SK-N-SH (cell line): ENCODE measurements around the gene WBP11. TPM values are rescaled to one million over a fixed set of nuclear protein-coding genes. Genes with fewer than 3 reads are reported as not detected.

Experiments
- CTCF ChIA-PET: fragments of 300-600, 350-600 bp; formaldehyde crosslinking; extraction: SDS; loops from one replicate; lab custom pipeline; 2021; lab: Yijun Ruan, JAX
- POLR2A ChIA-PET: fragments of 350-600 bp; sonication (Branson Sonifier 250); formaldehyde crosslinking; extraction: SDS; loops from one replicate; lab custom pipeline; 2020; ENCODE audit warnings: antibody characterized with exemption, inconsistent platforms; lab: Yijun Ruan, JAX
- DNase-seq: peaks from one replicate; pipeline ENCODE4 v3.0.0; 2012
- H2AFZ ChIP-seq: fragments of 200-600 bp; sonication (generic); 2 replicates; pipeline ENCODE4 v1.8.1; 2016; ENCODE audit warnings: antibody characterized with exemption, mild to moderate bottlenecking, low read depth
- H3F3A ChIP-seq: fragments of 200-600 bp; sonication (generic); replicated peaks from 2 replicates; pipeline ENCODE3; 2016; ENCODE audit warnings: antibody characterized with exemption, mild to moderate bottlenecking; ENCODE audit not compliant: insufficient read depth
- H3K27ac ChIP-seq, 2 experiments: fragments of 200-500 bp in 1 of 2; fragments of 200-600 bp in 1 of 2; sonication (Bioruptor generic) in 1 of 2; sonication (generic), shearing (Covaris generic) in 1 of 2; 2 replicates each; pipeline versions ENCODE4 v1.5.1 to v1.6.1; 2014 to 2016; ENCODE audit warnings: low read depth in 2 of 2, inconsistent platforms in 1 of 2, low read length in 1 of 2, mild to moderate bottlenecking in 1 of 2, mixed read lengths in 1 of 2
- H3K27me3 ChIP-seq: fragments of 200-600 bp; sonication (generic), shearing (Covaris generic); 2 replicates; pipeline ENCODE4 v1.6.1; 2016; ENCODE audit warnings: mixed run types; ENCODE audit not compliant: insufficient read depth
- H3K36me3 ChIP-seq, 2 experiments: fragments of 200-500 bp in 1 of 2; fragments of 200-600 bp in 1 of 2; sonication (Bioruptor generic) in 1 of 2; sonication (generic) in 1 of 2; replicated peaks in 1 of 2; 2 replicates each; pipeline versions ENCODE3 to v1.5.1; 2014 to 2016; ENCODE audit warnings: low read length in 1 of 2, mild to moderate bottlenecking in 1 of 2; ENCODE audit not compliant: insufficient read depth in 2 of 2, control insufficient read depth in 1 of 2
- H3K4me1 ChIP-seq, 2 experiments: fragments of 200-500 bp in 1 of 2; fragments of 200-600 bp in 1 of 2; sonication (Bioruptor generic) in 1 of 2; sonication (generic), shearing (Covaris generic) in 1 of 2; 2 replicates each; pipeline versions ENCODE4 v1.5.1 to v1.6.1; 2014 to 2016; ENCODE audit warnings: low read depth in 1 of 2, low read length in 1 of 2, mixed run types in 1 of 2; ENCODE audit not compliant: insufficient read depth in 2 of 2, control insufficient read depth in 1 of 2
- H3K4me2 ChIP-seq: fragments of 200-600 bp; sonication (generic), shearing (Covaris generic); 2 replicates; pipeline ENCODE4 v1.6.1; 2017; ENCODE audit warnings: mixed run types
- H3K4me3 ChIP-seq, 2 experiments: fragments of 200-500 bp in 1 of 2; fragments of 200-600 bp in 1 of 2; sonication (Bioruptor generic) in 1 of 2; sonication (generic), shearing (Covaris generic) in 1 of 2; 2 replicates each; pipeline versions ENCODE4 v1.5.1 to v1.8.1; 2014 to 2016; ENCODE audit warnings: low read depth in 2 of 2, inconsistent platforms in 1 of 2, low read length in 1 of 2, mild to moderate bottlenecking in 1 of 2, mixed read lengths in 1 of 2, moderate library complexity in 1 of 2
- H3K79me2 ChIP-seq: fragments of 200-600 bp; sonication (generic); 2 replicates; pipeline ENCODE4 v1.8.1; 2017; ENCODE audit warnings: mild to moderate bottlenecking; ENCODE audit not compliant: insufficient read depth
- H3K9ac ChIP-seq: fragments of 200-600 bp; sonication (generic); 2 replicates; pipeline ENCODE4 v1.6.1; 2017; ENCODE audit warnings: mixed run types
- H3K9me2 ChIP-seq: fragments of 200-600 bp; sonication (generic); 2 replicates; pipeline ENCODE4 v1.6.1; 2017; ENCODE audit warnings: mixed run types
- H3K9me3 ChIP-seq: fragments of 200-600 bp; sonication (generic); 2 replicates; pipeline ENCODE4 v1.6.1; 2017; ENCODE audit warnings: mixed run types, mild to moderate bottlenecking, moderate library complexity
- H4K20me1 ChIP-seq: fragments of 200-600 bp; sonication (generic); 2 replicates; pipeline ENCODE4 v1.6.1; 2017; ENCODE audit warnings: mild to moderate bottlenecking, mixed run types; ENCODE audit not compliant: insufficient read depth
- CTCF ChIP-seq: fragments of 200-600 bp; sonication (generic); IDR thresholded peaks from 2 replicates; pipeline ENCODE4 v1.6.1; 2017; ENCODE audit warnings: antibody characterized with exemption, mild to moderate bottlenecking, moderate library complexity
- ELF1 ChIP-seq: IDR thresholded peaks from 2 replicates; pipeline ENCODE4 v1.4.0; 2012
- EP300 ChIP-seq, 2 experiments: IDR thresholded peaks; 2 replicates each; pipeline versions ENCODE4 v1.4.0 to v1.6.1; 2012; ENCODE audit warnings: borderline replicate concordance in 1 of 2, low read depth in 1 of 2, low read length in 1 of 2
- EZH2phosphoT487 ChIP-seq: fragments of 200-600 bp; sonication (generic); IDR thresholded peaks from 2 replicates; pipeline ENCODE4 v1.6.1; 2017; ENCODE audit warnings: low read depth, mixed run types, mild to moderate bottlenecking, antibody characterized with exemption, moderate library complexity, borderline replicate concordance
- FOSL2 ChIP-seq: IDR thresholded peaks from 2 replicates; pipeline ENCODE4 v1.4.0; 2012; ENCODE audit warnings: low read depth, mild to moderate bottlenecking, moderate library complexity, borderline replicate concordance
- FOXM1 ChIP-seq: IDR thresholded peaks from 2 replicates; pipeline ENCODE4 v1.4.0; 2012; ENCODE audit warnings: low read depth, mild to moderate bottlenecking
- GABPA ChIP-seq: IDR thresholded peaks from 2 replicates; pipeline ENCODE4 v1.4.0; 2012; ENCODE audit warnings: low read depth, mild to moderate bottlenecking
- GATA2 ChIP-seq: sonication (generic); formaldehyde crosslinking; IDR thresholded peaks from 2 replicates; pipeline ENCODE4 v1.5.0; 2020; ENCODE audit warnings: mild to moderate bottlenecking, missing genetic modification reagents
- IRF3 ChIP-seq: fragments of 150-350 bp; IDR thresholded peaks from 2 replicates; pipeline ENCODE4 v1.6.1; 2016; ENCODE audit warnings: mild to moderate bottlenecking, low read depth, low read length
- JUND ChIP-seq: IDR thresholded peaks from 2 replicates; pipeline ENCODE4 v1.4.0; 2012
- MAX ChIP-seq: IDR thresholded peaks from 2 replicates; pipeline ENCODE4 v1.4.0; 2012; ENCODE audit warnings: low read depth
- MEF2A ChIP-seq: IDR thresholded peaks from 2 replicates; pipeline ENCODE4 v1.4.0; 2012; ENCODE audit warnings: low read depth, borderline replicate concordance
- NFIC ChIP-seq: IDR thresholded peaks from 2 replicates; pipeline ENCODE4 v1.4.0; 2012; ENCODE audit warnings: borderline replicate concordance
- PBX3 ChIP-seq: IDR thresholded peaks from 2 replicates; pipeline ENCODE4; 2012
- POLR2AphosphoS5 ChIP-seq: IDR thresholded peaks from 2 replicates; pipeline ENCODE4 v1.6.1; 2012; ENCODE audit warnings: low read depth, low read length
- RAD21 ChIP-seq: IDR thresholded peaks from 2 replicates; pipeline ENCODE4 v1.6.1; 2012; ENCODE audit warnings: mild to moderate bottlenecking, low read length
- REST ChIP-seq: IDR thresholded peaks from 2 replicates; pipeline ENCODE4 v1.6.1; 2012; ENCODE audit warnings: mild to moderate bottlenecking, low read depth, low read length, moderate library complexity
- RFX5 ChIP-seq: IDR thresholded peaks from 2 replicates; pipeline ENCODE4 v1.6.1; 2012; ENCODE audit warnings: mild to moderate bottlenecking, improper control_type of control experiment, low read length
- RXRA ChIP-seq: IDR thresholded peaks from 2 replicates; pipeline ENCODE4 v1.4.0; 2012; ENCODE audit warnings: low read depth, mild to moderate bottlenecking, borderline replicate concordance
- SIN3A ChIP-seq: IDR thresholded peaks from 2 replicates; pipeline ENCODE4 v1.6.1; 2012; ENCODE audit warnings: low read depth, mild to moderate bottlenecking, low read length, moderate library complexity, borderline replicate concordance
- SMC3 ChIP-seq: IDR thresholded peaks from 2 replicates; pipeline ENCODE4 v1.6.1; 2012; ENCODE audit warnings: low read depth, low read length, improper control_type of control experiment
- TAF1 ChIP-seq: IDR thresholded peaks from 2 replicates; pipeline ENCODE4 v1.6.1; 2012; ENCODE audit warnings: low read depth, mild to moderate bottlenecking, low read length, moderate library complexity, borderline replicate concordance
- TCF12 ChIP-seq: IDR thresholded peaks from 2 replicates; pipeline ENCODE4 v1.4.0; 2012
- TEAD4 ChIP-seq: IDR thresholded peaks from 2 replicates; pipeline ENCODE4 v1.4.0; 2012; ENCODE audit warnings: mild to moderate bottlenecking, borderline replicate concordance; ENCODE audit not compliant: insufficient read depth
- USF2 ChIP-seq: fragments of 150-350 bp; IDR thresholded peaks from 2 replicates; pipeline ENCODE4 v1.6.1; 2017; ENCODE audit warnings: antibody characterized with exemption, low read length, low read depth, borderline replicate concordance
- YY1 ChIP-seq: IDR thresholded peaks from 2 replicates; pipeline ENCODE4 v1.4.0; 2012; ENCODE audit warnings: low read depth, mild to moderate bottlenecking
- WGBS: methylation state at CpG from one replicate; pipeline ENCODE4 v1.1.6; 2017; ENCODE audit warnings: low lambda C conversion rate; 5-methylcytosine and 5-hydroxymethylcytosine counted together
- polyA plus RNA-seq, 3 experiments: library from polyadenylated mRNA; depleted of rRNA; stranded (reverse); fragments of >200 nt; gene quantifications; 2 replicates each; pipeline ENCODE4 v1.2.3, GENCODE V29; 2012

Gene WBP11
- polyA plus RNA-seq, 1 of the 3 experiments (the other 2 are of a cell fraction): 18.7 TPM

GRCh38 chr12:14841761-14842160 is 38.5 kb upstream of the WBP11 start:
- peak overlapping the region; percentile 20; the same call in 1 of the 2 replicates for H3K4me2 ChIP-seq
- no peaks in the 10 kb centered on the region for H3K9me2 ChIP-seq
- H4K20me1 ChIP-seq: no peaks in the 10 kb centered on the region
- H2AFZ ChIP-seq: no peak overlapping the region
- H3K9me3 ChIP-seq: no peaks in the 10 kb centered on the region
- H3K27me3 ChIP-seq: no peaks in the 10 kb centered on the region
- no peak overlapping the region for H3K4me3 ChIP-seq
- H3K36me3 ChIP-seq: no peaks in the 10 kb centered on the region
- peak overlapping the region; percentile 53 to 60; a peak in 3 of 4 replicates for H3K27ac ChIP-seq
- POLR2A ChIA-PET: no interaction called here
- no peaks in the 10 kb centered on the region for H3K79me2 ChIP-seq
- H3F3A ChIP-seq: peaks cover 14% of the 10 kb centered on the region
- no peak overlapping the region for H3K9ac ChIP-seq
- TF ChIP-seq REST (no peak), PBX3 (peak; percentile 77), SIN3A (no peak), TEAD4 (peak; percentile 71; the same call in 1 of the 2 replicates), IRF3 (no peak), RAD21 (no peak), FOXM1 (no peak), ELF1 (no peak), MAX (no peak), MEF2A (no peak), RFX5 (no peak), USF2 (no peak), TAF1 (no peak), FOSL2 (peak; percentile 53; the same call in 1 of the 2 replicates), EZH2phosphoT487 (no peak), NFIC (peak; percentile 84), GABPA (no peak), RXRA (no peak; the same call in 1 of the 2 replicates), YY1 (no peak), CTCF (no peak), SMC3 (no peak), TCF12 (peak; percentile 73; the same call in 1 of the 2 replicates), POLR2AphosphoS5 (0 out of 2 replicates have a peak, but pooled peaks have one; percentile 14), GATA2 (no peak), JUND (peak; percentile 47; the same call in 1 of the 2 replicates), EP300 (IDR thresholded peaks at IDR 0.05; ENCODE audit: borderline replicate concordance in 1 of 2, low read depth in 1 of 2, low read length in 1 of 2) (peak in 1 of 2 experiments; percentile 79; a peak in 1 of 4 replicates)
- TF ChIP-seq, all 33 proteins: peak for 8
- peaks cover 7 to 8% of the 10 kb centered on the region in 2 experiments; a peak in 3 of 4 replicates for H3K4me1 ChIP-seq
- DNase-seq: no peak
- 29% methylated on average over 3 of the region's 3 CpGs for WGBS
- CTCF ChIA-PET: no interaction called here
